Measurements from ENCODE around the gene ZSCAN1.

Gene ZSCAN1

DNA sequence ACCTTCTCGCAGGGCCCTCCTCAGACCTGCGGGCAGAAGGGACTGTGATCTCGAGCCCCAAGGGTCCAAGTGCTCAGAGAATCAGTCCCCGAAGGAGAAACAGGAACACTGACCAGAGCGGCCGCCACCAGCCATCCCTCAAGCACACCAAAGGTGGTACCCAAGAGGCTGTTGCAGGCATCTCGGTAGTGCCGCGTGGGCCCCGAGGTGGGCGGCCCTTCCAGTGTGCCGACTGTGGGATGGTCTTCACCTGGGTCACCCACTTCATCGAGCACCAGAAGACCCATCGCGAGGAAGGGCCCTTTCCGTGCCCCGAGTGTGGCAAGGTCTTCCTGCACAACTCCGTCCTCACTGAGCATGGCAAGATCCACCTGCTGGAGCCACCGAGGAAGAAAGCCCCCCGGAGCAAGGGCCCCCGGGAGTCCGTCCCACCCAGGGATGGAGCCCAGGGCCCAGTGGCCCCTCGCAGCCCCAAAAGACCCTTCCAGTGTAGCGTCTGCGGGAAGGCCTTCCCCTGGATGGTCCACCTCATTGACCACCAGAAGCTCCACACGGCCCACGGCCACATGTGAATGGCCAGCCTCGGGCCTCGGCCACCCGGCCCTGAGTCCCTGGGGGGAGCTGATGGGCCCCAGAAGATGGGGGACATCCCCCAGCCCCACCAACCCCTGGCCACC lies 19.8 kb downstream of the ZSCAN1 start:
- no peaks in the 10 kb centered on the region for H4K20me1 ChIP-seq (ENCODE audit: insufficient read depth, low read length, poor library complexity, severe bottlenecking)
- H3F3A ChIP-seq (ENCODE audit: low read depth): no peaks in the 10 kb centered on the region
- H3K79me2 ChIP-seq (ENCODE audit: insufficient read depth, low read length): no peaks in the 10 kb centered on the region
- no peak overlapping the region for H3K4me2 ChIP-seq (ENCODE audit: low read depth, low read length, poor library complexity, severe bottlenecking)
- H2AFZ ChIP-seq (ENCODE audit: low read length): no peak overlapping the region
- H3K27me3 ChIP-seq (ENCODE audit: insufficient read depth, low read length, poor library complexity, severe bottlenecking): no peaks in the 10 kb centered on the region
- H3K9me2 ChIP-seq (replicated peaks; ENCODE audit: low read depth, low read length): no peaks in the 10 kb centered on the region
- no peak for TF ChIP-seq EZH2phosphoT487 (IDR thresholded peaks at IDR 0.05; ENCODE audit: borderline replicate concordance)
- TF ChIP-seq, protein P1, sequence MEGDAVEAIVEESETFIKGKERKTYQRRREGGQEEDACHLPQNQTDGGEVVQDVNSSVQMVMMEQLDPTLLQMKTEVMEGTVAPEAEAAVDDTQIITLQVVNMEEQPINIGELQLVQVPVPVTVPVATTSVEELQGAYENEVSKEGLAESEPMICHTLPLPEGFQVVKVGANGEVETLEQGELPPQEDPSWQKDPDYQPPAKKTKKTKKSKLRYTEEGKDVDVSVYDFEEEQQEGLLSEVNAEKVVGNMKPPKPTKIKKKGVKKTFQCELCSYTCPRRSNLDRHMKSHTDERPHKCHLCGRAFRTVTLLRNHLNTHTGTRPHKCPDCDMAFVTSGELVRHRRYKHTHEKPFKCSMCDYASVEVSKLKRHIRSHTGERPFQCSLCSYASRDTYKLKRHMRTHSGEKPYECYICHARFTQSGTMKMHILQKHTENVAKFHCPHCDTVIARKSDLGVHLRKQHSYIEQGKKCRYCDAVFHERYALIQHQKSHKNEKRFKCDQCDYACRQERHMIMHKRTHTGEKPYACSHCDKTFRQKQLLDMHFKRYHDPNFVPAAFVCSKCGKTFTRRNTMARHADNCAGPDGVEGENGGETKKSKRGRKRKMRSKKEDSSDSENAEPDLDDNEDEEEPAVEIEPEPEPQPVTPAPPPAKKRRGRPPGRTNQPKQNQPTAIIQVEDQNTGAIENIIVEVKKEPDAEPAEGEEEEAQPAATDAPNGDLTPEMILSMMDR (conservative IDR thresholded peaks at IDR 0.05; ENCODE audit: low read length): no peak
- no peak overlapping the region for H3K9ac ChIP-seq (ENCODE audit: low read depth, low read length, poor library complexity, severe bottlenecking)
- peaks cover 4% of the 10 kb centered on the region for H3K4me1 ChIP-seq (ENCODE audit: insufficient read depth, low read length, poor library complexity, severe bottlenecking)
- peaks cover 14% of the 10 kb centered on the region; the same call in 1 of the 2 replicates for H3K9me3 ChIP-seq (ENCODE audit: insufficient read depth, low read depth, low read length)
- no peaks in the 10 kb centered on the region for H3K36me3 ChIP-seq (ENCODE audit: insufficient read depth, low read length)
- H3K4me3 ChIP-seq (ENCODE audit: low read length, poor library complexity, severe bottlenecking): no peak overlapping the region

DNA sequence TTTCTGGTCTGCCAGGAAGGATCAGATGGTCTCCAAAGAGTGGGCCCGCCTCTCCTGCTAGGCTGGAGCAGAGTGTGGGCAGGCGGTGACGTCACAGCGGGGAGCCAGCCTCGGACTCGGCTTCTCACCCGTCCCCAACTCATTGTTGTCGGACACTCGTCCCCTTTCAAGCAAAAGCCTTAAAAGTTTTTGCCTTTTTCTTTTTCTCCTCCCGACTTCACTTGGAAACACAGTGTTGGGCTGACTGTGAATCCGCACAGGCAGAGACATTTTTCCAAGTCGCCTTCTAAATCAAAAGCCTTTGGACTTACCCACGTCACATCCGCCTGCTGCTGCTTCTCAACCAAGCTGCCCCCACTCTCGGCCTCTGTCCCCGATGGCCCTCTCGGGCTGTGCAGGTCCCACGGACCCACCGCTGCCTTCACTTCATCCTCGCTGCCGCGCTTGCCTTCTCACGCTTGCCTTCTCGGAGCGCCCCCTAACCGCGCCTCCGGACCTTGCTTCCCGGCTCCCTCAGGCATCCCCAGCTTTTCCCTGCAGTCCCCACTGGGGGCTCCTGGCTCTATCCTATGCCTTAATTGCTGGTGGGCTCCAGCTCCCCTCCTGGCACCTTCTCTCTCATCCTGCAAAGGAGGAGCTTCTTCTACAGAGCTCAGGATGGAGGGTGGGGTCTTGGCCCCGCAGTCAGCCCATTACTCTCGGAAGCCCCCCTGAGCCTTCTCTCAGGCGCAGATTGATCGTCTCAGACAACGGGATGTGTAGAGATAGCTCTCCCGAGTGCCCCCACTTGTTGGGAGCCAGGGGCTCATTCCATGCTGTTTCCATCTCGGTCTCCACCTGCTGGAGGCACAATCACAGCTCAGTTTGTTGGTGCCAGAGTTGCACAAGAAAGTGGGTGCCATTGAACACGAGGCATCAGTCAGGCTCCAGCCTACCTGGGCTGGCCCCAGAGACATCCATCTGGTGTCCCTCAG lies 21.4 kb downstream of the ZSCAN1 start:
- Histone ChIP-seq H2AFZ (ENCODE audit: low read length) (no peak overlapping the region), H3K9ac (ENCODE audit: low read depth, low read length, poor library complexity, severe bottlenecking) (no peak overlapping the region), H3K9me3 (ENCODE audit: insufficient read depth, low read depth, low read length) (peaks cover 9% of the 10 kb centered on the region; the same call in 1 of the 2 replicates), H3K4me3 (ENCODE audit: low read length, poor library complexity, severe bottlenecking) (no peak overlapping the region), H4K20me1 (ENCODE audit: insufficient read depth, low read length, poor library complexity, severe bottlenecking) (no peaks in the 10 kb centered on the region), H3K4me1 (ENCODE audit: insufficient read depth, low read length, poor library complexity, severe bottlenecking) (peaks cover 7% of the 10 kb centered on the region), H3F3A (ENCODE audit: low read depth) (no peaks in the 10 kb centered on the region), H3K27me3 (ENCODE audit: insufficient read depth, low read length, poor library complexity, severe bottlenecking) (no peaks in the 10 kb centered on the region), H3K36me3 (ENCODE audit: insufficient read depth, low read length) (no peaks in the 10 kb centered on the region), H3K4me2 (ENCODE audit: low read depth, low read length, poor library complexity, severe bottlenecking) (no peak overlapping the region), H3K9me2 (replicated peaks; ENCODE audit: low read depth, low read length) (no peaks in the 10 kb centered on the region), H3K79me2 (ENCODE audit: insufficient read depth, low read length) (no peaks in the 10 kb centered on the region)
- TF ChIP-seq, protein P1 (conservative IDR thresholded peaks at IDR 0.05; ENCODE audit: low read length): no peak

DNA sequence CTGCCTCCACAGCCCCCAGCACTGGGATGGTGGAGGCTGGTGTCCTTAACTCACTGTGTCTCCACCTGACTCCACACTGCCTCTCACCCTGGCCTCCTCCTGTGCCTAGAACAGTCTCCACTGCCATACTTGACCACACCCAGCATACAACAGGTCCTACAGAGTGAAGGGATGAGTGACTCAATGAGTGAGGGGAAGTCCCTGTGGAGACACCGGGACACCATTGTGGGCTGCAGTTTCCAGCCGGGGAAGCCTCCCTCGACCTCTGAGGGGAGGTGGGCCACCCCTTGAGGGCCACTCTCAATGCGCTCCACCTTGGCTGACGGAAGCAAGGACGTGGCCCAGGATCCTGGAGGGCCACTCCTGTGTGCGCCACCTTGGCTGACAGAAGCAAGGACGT lies 22.4 kb downstream of the ZSCAN1 start:
- no peaks in the 10 kb centered on the region for H3K79me2 ChIP-seq (ENCODE audit: insufficient read depth, low read length)
- no peak overlapping the region for H3K4me2 ChIP-seq (ENCODE audit: low read depth, low read length, poor library complexity, severe bottlenecking)
- H3K36me3 ChIP-seq (ENCODE audit: insufficient read depth, low read length): no peaks in the 10 kb centered on the region
- no peaks in the 10 kb centered on the region for H3K9me2 ChIP-seq (replicated peaks; ENCODE audit: low read depth, low read length)
- TF ChIP-seq EZH2phosphoT487 (IDR thresholded peaks at IDR 0.05; ENCODE audit: borderline replicate concordance): no peak
- TF ChIP-seq, protein P1 (conservative IDR thresholded peaks at IDR 0.05; ENCODE audit: low read length): no peak
- no peaks in the 10 kb centered on the region for H4K20me1 ChIP-seq (ENCODE audit: insufficient read depth, low read length, poor library complexity, severe bottlenecking)
- H3F3A ChIP-seq (ENCODE audit: low read depth): no peaks in the 10 kb centered on the region
- H3K4me3 ChIP-seq (ENCODE audit: low read length, poor library complexity, severe bottlenecking): no peak overlapping the region
- peaks cover 7% of the 10 kb centered on the region for H3K4me1 ChIP-seq (ENCODE audit: insufficient read depth, low read length, poor library complexity, severe bottlenecking)
- no peaks in the 10 kb centered on the region for H3K27me3 ChIP-seq (ENCODE audit: insufficient read depth, low read length, poor library complexity, severe bottlenecking)
- no peak overlapping the region for H2AFZ ChIP-seq (ENCODE audit: low read length)
- H3K9ac ChIP-seq (ENCODE audit: low read depth, low read length, poor library complexity, severe bottlenecking): no peak overlapping the region
- peaks cover 8% of the 10 kb centered on the region; the same call in 1 of the 2 replicates for H3K9me3 ChIP-seq (ENCODE audit: insufficient read depth, low read depth, low read length)
